Thyroid gland (tissue), 4 donors: ENCODE data around the gene CD93. TPM values are rescaled to one million over a fixed set of nuclear protein-coding genes. Genes with fewer than 3 reads are reported as not detected.

Experiments
- DNase-seq, 2 donors: peaks; one replicate each; pipeline ENCODE4 v3.0.0-alpha.2; 2019
- H3K27ac ChIP-seq, 3 donors: fragments of 200-600 bp; sonication (generic); 1 replicate in 2 of 3; 2 replicates in 1 of 3; pipeline ENCODE4 v1.5.1; 2016 to 2019; ENCODE audit warnings: mild to moderate bottlenecking in 1 of 3, moderate library complexity in 1 of 3
- H3K27me3 ChIP-seq: fragments of 200-600 bp; sonication (generic); one replicate; pipeline ENCODE4 v1.5.1; 2019
- H3K36me3 ChIP-seq, 2 donors: fragments of 200-600 bp; sonication (generic); one replicate each; pipeline ENCODE4 v1.5.1; 2016 to 2019
- H3K4me1 ChIP-seq, 2 donors: fragments of 200-600 bp; sonication (generic); one replicate each; pipeline ENCODE4 v1.5.1; 2017 to 2019
- H3K4me3 ChIP-seq, 3 donors: fragments of 200-600 bp; sonication (generic); replicated peaks in 1 of 3; 1 replicate in 2 of 3; 2 replicates in 1 of 3; pipeline ENCODE4 v1.5.1; 2016; ENCODE audit warnings: mild to moderate bottlenecking in 1 of 3
- H3K9me3 ChIP-seq: fragments of 200-600 bp; sonication (generic); one replicate; pipeline ENCODE4 v1.5.1; 2017
- POLR2A ChIP-seq, 2 donors: fragments of 450-650 bp; IDR thresholded peaks; one replicate each; pipeline ENCODE4 v1.6.1; 2017; ENCODE audit warnings: antibody characterized with exemption in 2 of 2, mild to moderate bottlenecking in 2 of 2, moderate library complexity in 1 of 2
- WGBS, 2 donors: methylation state at CpG; one replicate each; pipeline ENCODE4 v1.1.5; 2017; 5-methylcytosine and 5-hydroxymethylcytosine counted together
- intact Hi-C: fragments of 100-400 bp; cut with DNase I; formaldehyde crosslinking; loops from one replicate; pipeline ENCODE4 v1.15.1; 2023
- total RNA-seq, 4 donors: library from RNA; depleted of rRNA; stranded (reverse); fragments of >200 nt; gene quantifications; one replicate each; pipeline ENCODE4 v1.2.3, GENCODE V29; 2016
- TF ChIP-seq, protein P1 (sequence below), 6 experiments: fragments of 200-600 bp in 3 of 6; fragments of 450-650 bp in 3 of 6; sonication (generic) in 3 of 6; IDR thresholded peaks; one replicate each; pipeline ENCODE4 v1.5.1; 2016 to 2019; ENCODE audit warnings: antibody characterized with exemption in 6 of 6, mild to moderate bottlenecking in 2 of 6, inconsistent platforms in 1 of 6, moderate library complexity in 1 of 6

The CD93 gene
- total RNA-seq, 4 donors from 2014 or later = 13.6 to 53.8 (median 24.0) TPM

DNA sequence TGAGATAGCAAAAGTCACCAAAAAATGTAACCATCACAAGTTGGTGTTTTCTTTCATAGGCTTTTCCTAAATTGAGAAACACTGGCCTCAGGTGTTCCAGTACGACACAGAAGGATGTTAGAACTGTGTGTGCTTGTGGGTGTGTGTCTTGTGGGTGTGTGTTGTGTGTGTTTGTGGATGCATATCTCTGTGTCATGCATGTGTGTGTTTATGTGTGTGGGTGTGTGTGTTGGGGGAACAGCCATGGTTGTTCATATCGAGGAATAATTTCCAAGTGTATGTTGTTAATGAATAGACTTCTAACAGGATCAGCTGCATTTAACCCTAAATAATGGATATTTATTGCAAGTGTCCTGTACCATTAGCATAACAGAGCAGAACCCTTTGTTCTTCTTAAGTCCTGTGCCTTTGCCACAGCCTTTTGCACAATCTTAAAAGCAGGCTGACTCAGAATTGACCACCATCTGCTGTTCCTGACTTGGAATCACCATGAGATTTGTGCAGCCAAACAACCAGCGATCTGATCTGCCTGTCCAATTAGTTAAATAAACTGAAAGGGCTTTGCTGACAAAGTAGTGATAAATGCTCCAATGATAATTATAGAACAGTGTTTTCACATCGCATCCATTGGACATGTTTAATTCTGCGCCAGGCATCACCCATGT is 7.6 kb downstream of the CD93 start:
- no peak overlapping the region for H3K4me3 ChIP-seq
- no peak for DNase-seq
- intact Hi-C loops = no loop called here
- TF ChIP-seq POLR2A (IDR thresholded peaks at IDR 0.05) = no peak
- TF ChIP-seq, protein P1, sequence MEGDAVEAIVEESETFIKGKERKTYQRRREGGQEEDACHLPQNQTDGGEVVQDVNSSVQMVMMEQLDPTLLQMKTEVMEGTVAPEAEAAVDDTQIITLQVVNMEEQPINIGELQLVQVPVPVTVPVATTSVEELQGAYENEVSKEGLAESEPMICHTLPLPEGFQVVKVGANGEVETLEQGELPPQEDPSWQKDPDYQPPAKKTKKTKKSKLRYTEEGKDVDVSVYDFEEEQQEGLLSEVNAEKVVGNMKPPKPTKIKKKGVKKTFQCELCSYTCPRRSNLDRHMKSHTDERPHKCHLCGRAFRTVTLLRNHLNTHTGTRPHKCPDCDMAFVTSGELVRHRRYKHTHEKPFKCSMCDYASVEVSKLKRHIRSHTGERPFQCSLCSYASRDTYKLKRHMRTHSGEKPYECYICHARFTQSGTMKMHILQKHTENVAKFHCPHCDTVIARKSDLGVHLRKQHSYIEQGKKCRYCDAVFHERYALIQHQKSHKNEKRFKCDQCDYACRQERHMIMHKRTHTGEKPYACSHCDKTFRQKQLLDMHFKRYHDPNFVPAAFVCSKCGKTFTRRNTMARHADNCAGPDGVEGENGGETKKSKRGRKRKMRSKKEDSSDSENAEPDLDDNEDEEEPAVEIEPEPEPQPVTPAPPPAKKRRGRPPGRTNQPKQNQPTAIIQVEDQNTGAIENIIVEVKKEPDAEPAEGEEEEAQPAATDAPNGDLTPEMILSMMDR (IDR thresholded peaks at IDR 0.05) = no peak
- no peaks in the 10 kb centered on the region for H3K9me3 ChIP-seq
- WGBS, 2 donors = 79 to 82% methylated on average over 5 of the region's 5 CpGs
- H3K27me3 ChIP-seq = no peaks in the 10 kb centered on the region
- no peaks in the 10 kb centered on the region for H3K4me1 ChIP-seq
- H3K27ac ChIP-seq = no peak overlapping the region
- no peaks in the 10 kb centered on the region for H3K36me3 ChIP-seq

DNA sequence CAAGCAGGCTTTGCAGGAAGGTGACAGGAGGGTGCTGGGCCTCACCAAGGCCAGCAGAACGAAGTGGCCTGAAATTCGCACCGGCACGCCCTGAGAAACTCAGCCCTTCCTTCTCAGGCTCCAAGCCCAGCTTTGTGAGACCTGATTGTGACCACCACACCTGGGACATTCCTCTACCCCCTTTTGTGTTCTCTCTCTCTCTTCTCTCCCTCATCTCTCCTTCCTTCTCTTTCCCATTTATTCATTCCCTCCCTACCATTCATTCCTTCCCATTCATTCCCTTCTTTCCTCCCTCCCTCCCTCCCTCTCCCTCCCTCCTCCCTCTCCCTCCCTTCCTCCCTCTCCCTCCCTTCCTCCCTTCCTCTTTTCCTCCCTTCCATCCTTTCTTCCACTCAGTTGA is 8.8 kb downstream of the CD93 start:
- TF ChIP-seq, protein P1 (IDR thresholded peaks at IDR 0.05) = no peak
- TF ChIP-seq POLR2A (IDR thresholded peaks at IDR 0.05) = no peak
- Histone ChIP-seq H3K4me3 (no peak overlapping the region), H3K36me3 (no peaks in the 10 kb centered on the region), H3K27ac (no peak overlapping the region), H3K9me3 (no peaks in the 10 kb centered on the region), H3K27me3 (no peaks in the 10 kb centered on the region), H3K4me1 (no peaks in the 10 kb centered on the region)
- intact Hi-C loops = no loop called here
- 96 to 100% methylated on average over 4 of the region's 4 CpGs for WGBS, 2 donors
- no peak for DNase-seq

DNA sequence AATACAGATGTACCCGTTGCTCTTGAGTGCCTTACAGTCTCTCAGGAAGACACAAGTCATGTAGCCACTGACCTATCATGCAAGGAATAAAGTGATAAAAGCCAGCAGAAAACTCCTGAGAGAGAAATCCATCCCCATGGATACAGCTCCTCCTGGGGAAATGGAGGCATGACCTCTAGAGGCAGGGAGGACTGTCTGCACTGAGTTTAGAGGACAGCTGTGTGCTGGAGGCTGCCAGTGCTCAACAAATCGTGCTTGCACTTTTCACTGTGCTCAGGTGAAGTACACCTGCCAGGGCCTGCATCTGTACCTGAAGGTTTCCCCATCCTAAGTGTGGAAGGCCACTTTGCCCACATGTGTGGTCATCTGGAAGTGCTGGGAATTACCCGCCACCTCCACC is 12.1 kb downstream of the CD93 start:
- WGBS, 2 donors = 83 to 97% methylated on average over 3 of the region's 3 CpGs
- no peak for DNase-seq
- TF ChIP-seq, protein P1 (IDR thresholded peaks at IDR 0.05) = no peak
- no peak for TF ChIP-seq POLR2A (IDR thresholded peaks at IDR 0.05)
- no peaks in the 10 kb centered on the region for H3K4me1 ChIP-seq
- no peaks in the 10 kb centered on the region for H3K27me3 ChIP-seq
- H3K27ac ChIP-seq = no peak overlapping the region
- no peak overlapping the region for H3K4me3 ChIP-seq
- intact Hi-C loops = no loop called here
- H3K36me3 ChIP-seq = no peaks in the 10 kb centered on the region
- H3K9me3 ChIP-seq = no peaks in the 10 kb centered on the region

DNA sequence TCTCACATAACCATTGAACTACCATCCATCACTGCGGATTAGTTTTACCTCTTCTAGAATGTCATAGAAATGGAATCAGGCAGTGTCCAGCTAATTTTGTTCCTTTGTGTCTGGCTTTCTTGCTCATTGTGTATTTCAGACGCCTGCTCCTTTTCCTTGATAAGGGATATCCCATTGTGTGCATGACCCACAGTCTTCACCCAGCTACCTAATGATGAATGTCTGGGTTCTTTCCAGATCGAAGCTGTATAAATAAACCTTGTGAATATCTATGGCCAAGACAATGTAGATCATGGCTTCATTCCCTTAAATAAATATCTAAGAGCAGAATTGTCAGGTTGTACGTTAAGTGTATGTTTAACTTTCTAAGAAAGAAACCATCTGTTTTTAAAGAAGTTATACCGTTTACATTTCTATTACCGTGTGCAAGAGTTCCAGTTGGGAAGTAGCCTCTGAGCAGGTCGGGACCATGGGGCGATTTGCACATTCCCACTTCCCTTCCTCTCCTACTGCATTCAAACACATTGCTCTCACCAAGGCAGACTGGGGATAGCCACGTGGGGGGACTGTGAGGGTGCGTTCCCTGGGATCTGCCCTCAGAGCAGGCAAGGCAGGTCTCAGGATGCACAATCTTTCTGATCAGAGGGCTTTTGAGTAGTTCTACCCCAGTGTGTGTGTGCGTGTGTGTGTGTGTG is 13.1 kb downstream of the CD93 start:
- Histone ChIP-seq H3K27me3 (no peaks in the 10 kb centered on the region), H3K27ac (no peak overlapping the region), H3K4me1 (no peaks in the 10 kb centered on the region), H3K9me3 (no peaks in the 10 kb centered on the region), H3K36me3 (no peaks in the 10 kb centered on the region), H3K4me3 (no peak overlapping the region)
- 75 to 83% methylated on average over 11 of the region's 11 CpGs for WGBS, 2 donors
- TF ChIP-seq POLR2A (IDR thresholded peaks at IDR 0.05) = no peak
- TF ChIP-seq, protein P1 (IDR thresholded peaks at IDR 0.05) = no peak
- intact Hi-C loops = no loop called here
- no peak for DNase-seq

DNA sequence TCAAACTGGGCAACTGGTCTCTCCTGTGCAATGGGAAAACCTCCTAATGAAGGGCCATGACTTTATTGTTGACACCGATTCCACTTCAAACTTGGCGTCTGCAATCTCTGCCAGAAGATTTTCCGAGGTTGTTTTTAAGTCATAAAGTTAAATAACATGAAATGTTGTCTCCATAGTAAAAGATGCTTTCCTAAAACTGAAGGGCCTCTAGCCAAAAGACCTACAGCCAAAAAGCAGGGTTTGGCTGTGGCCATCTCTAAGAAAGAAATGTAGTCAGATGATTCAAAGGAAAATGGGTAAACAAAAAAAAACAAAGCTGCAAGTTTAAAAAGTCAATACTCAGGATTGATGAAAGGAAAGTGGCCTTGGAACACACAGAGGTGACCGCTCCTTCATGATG is 14.1 kb downstream of the CD93 start:
- Histone ChIP-seq H3K4me3 (no peak overlapping the region), H3K9me3 (no peaks in the 10 kb centered on the region), H3K4me1 (no peaks in the 10 kb centered on the region), H3K36me3 (no peaks in the 10 kb centered on the region), H3K27me3 (no peaks in the 10 kb centered on the region), H3K27ac (no peak overlapping the region)
- DNase-seq = no peak
- TF ChIP-seq, protein P1 (IDR thresholded peaks at IDR 0.05) = no peak
- no peak for TF ChIP-seq POLR2A (IDR thresholded peaks at IDR 0.05)
- intact Hi-C loops = no loop called here
- WGBS, 2 donors = 73 to 82% methylated on average over 4 of the region's 4 CpGs
